ENCODE data around the gene ATP1B3. TPM values are rescaled to one million over a fixed set of nuclear protein-coding genes. Genes with fewer than 3 reads are reported as not detected.

Gene ATP1B3
- total and polyA plus RNA-seq, 9 of the 15 experiments (the other 6 are each of a cell fraction or from before 2014, with no cell fraction given) = 48.3 to 202 (median 123) TPM

GRCh38 chr3:141972399-141972798 is 96.0 kb downstream of the ATP1B3 start:
- intact Hi-C loops (cut with micrococcal nuclease) = no loop called here
- no peak for TF ChIP-seq MGA (IDR thresholded peaks at IDR 0.05)
- no peak for TF ChIP-seq HNRNPK (IDR thresholded peaks at IDR 0.05; ENCODE audit: low read depth, low read length, poor library complexity, severe bottlenecking)
- TF ChIP-seq CEBPZ (IDR thresholded peaks at IDR 0.05; ENCODE audit: borderline replicate concordance, low read depth, low read length) = no peak
- TF ChIP-seq ZNF197 (CRISPR knock-in tag; IDR thresholded peaks at IDR 0.05; ENCODE audit: low read depth) = no peak
- no peak for TF ChIP-seq TEAD1 (CRISPR knock-in tag; IDR thresholded peaks at IDR 0.05)

More at GRCh38 chr3:141972399-141972798, 96.0 kb downstream of the ATP1B3 start:
- peak; percentile 65 for FAIRE-seq
- Histone ChIP-seq H3K27ac (ENCODE audit: extremely low read depth, low read depth, low read length) (no peak overlapping the region), H3K4me2 (ENCODE audit: insufficient read depth, low read length) (no peak overlapping the region), H3K79me2 (ENCODE audit: control insufficient read depth, insufficient read depth, low read length) (no peaks in the 10 kb centered on the region), H3K4me1 (replicated peaks in 1 of 2; ENCODE audit: control insufficient read depth in 2 of 2, insufficient read depth in 2 of 2, low read length in 2 of 2) (no peaks in the 10 kb centered on the region), H3K9me1 (ENCODE audit: control insufficient read depth, insufficient read depth, low read length) (no peaks in the 10 kb centered on the region), H2AFZ (ENCODE audit: low read depth, low read length) (no peak overlapping the region), H3K36me3 (ENCODE audit: control insufficient read depth, insufficient read depth, low read length) (peaks cover 58% of the 10 kb centered on the region), H3K27me3 (ENCODE audit: control insufficient read depth in 2 of 2, insufficient read depth in 2 of 2, low read length in 2 of 2) (no peaks in the 10 kb centered on the region), H3K9ac (ENCODE audit: insufficient read depth in 1 of 2, low read depth in 2 of 2, low read length in 2 of 2) (no peak overlapping the region), H4K20me1 (replicated peaks; ENCODE audit: control insufficient read depth, insufficient read depth, low read length) (no peaks in the 10 kb centered on the region), H3K4me3 (no peak overlapping the region), H3K9me3 (replicated peaks; ENCODE audit: control insufficient read depth, insufficient read depth, low read depth, low read length) (no peaks in the 10 kb centered on the region)
- peak; percentile 65 for ATAC-seq
- 83% methylated on average over 2 of the region's 2 CpGs for WGBS (ENCODE audit: insufficient coverage, low coverage, missing lambda C conversion rate)
- ChIA-PET POLR2A (no interaction called here), CTCF (ENCODE audit: low intra/inter-chr PET ratio) (no interaction called here)
- in situ Hi-C loops (cut with MboI) = no loop called here
- DNase-seq (ENCODE audit: extremely low read depth in 1 of 4, low spot score in 3 of 4) = peak in 1 of 4 experiments; percentile 21
- no TSS peak for BruUV-seq (replicated peaks)
